Ectodermal cell (in vitro differentiated cells): ENCODE data around the gene VIPR2.

ENCODE experiments used
- H3K27ac ChIP-seq: 2 replicates; pipeline ENCODE4 v1.7.0; 2013; ENCODE audit warnings: mild to moderate bottlenecking, low read depth, low read length; ENCODE audit not compliant: insufficient read depth, poor library complexity, severe bottlenecking
- H3K27me3 ChIP-seq: 2 replicates; pipeline ENCODE4 v1.7.0; 2013; ENCODE audit warnings: mild to moderate bottlenecking, low read length; ENCODE audit not compliant: insufficient read depth, control insufficient read depth, poor library complexity, severe bottlenecking
- H3K36me3 ChIP-seq: one replicate; pipeline ENCODE4 v1.7.0; 2013; ENCODE audit warnings: low read length; ENCODE audit not compliant: control insufficient read depth, insufficient read depth
- H3K4me1 ChIP-seq: one replicate; pipeline ENCODE4 v1.7.0; 2013; ENCODE audit warnings: low read length; ENCODE audit not compliant: control insufficient read depth, insufficient read depth
- H3K4me3 ChIP-seq: 2 replicates; pipeline ENCODE4 v1.7.0; 2013; ENCODE audit warnings: low read depth, low read length, control low read depth; ENCODE audit not compliant: insufficient read depth
- H3K9me3 ChIP-seq: 2 replicates; pipeline ENCODE4 v1.7.0; 2013; ENCODE audit warnings: mild to moderate bottlenecking, low read length, moderate library complexity; ENCODE audit not compliant: control insufficient read depth
- WGBS, 2 experiments: methylation state at CpG; one replicate each; pipeline ENCODE4 v1.1.7; 2013; ENCODE audit warnings: missing lambda C conversion rate in 2 of 2; 5-methylcytosine and 5-hydroxymethylcytosine counted together

Gene VIPR2

DNA sequence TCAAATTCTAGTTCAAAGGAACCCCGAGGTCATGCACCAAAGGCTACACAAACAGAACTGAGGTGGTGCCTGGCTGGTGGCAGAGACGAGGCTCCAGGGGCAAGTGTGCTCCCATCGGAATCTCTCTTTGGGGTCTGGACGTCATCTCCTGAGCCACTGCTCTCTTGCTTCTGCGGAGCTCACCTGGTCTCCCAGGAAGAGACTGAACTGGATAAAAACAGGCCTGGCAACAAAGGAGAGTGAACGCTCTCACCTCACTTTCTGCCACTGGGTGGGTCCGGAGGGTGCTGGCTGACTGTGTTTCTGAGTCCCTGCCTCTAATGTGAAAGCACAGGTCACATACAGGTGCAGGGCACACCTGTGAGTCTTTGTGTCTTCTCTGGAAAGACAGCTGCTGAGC is 22.4 kb downstream of the VIPR2 start:
- H3K9me3 ChIP-seq: peaks cover 2% of the 10 kb centered on the region
- no peaks in the 10 kb centered on the region for H3K36me3 ChIP-seq
- H3K27ac ChIP-seq: no peak overlapping the region
- no peaks in the 10 kb centered on the region for H3K27me3 ChIP-seq
- H3K4me3 ChIP-seq: no peak overlapping the region
- 84 to 90% methylated on average over 7 of the region's 7 CpGs for WGBS, 2 experiments
- H3K4me1 ChIP-seq: peaks cover 4% of the 10 kb centered on the region

DNA sequence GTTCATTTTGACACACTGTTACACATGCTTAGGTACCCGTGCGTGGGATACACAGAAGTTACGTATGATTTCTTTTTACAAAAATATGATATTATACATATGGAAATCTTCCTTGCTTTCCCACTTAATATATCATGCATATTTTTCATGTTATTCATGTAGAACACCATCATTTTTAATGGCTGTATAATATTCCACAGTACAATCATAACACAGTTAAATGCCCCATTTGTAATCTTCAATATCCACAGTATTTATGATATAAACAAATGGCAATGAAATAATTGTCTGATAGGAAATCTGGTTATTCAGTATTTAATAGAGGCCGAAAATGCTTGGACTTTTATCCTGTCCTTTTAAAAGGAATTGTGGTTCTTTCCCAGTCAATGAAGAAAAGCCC is 23.2 kb downstream of the VIPR2 start:
- peaks cover 2% of the 10 kb centered on the region for H3K9me3 ChIP-seq
- no peaks in the 10 kb centered on the region for H3K36me3 ChIP-seq
- no peak overlapping the region for H3K4me3 ChIP-seq
- no peaks in the 10 kb centered on the region for H3K27me3 ChIP-seq
- 84 to 95% methylated on average over 1 to 3 of the region's 4 CpGs for WGBS, 2 experiments
- H3K4me1 ChIP-seq: peaks cover 4% of the 10 kb centered on the region
- H3K27ac ChIP-seq: no peak overlapping the region

DNA sequence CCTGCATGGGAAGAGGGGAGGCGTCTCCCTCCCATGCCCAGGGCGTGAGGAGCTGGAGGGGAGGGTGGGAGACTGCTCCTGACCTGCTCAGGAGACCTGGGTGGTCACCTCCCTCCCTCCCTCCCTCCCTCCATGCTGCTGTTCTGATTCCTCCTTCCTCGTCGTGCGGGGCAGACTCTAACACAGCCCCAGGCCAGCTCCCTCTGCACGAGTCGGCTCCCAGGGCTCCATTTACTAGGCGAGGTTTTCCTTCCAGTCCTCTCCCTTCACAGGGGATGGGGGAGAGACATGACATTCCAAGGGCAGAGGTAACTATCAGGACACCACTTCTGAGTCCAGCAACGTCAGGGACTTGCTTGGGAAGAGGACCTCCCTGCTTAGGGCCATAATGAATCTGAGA is 23.6 kb downstream of the VIPR2 start:
- no peak overlapping the region for H3K27ac ChIP-seq
- 76 to 81% methylated on average over 9 of the region's 9 CpGs for WGBS, 2 experiments

DNA sequence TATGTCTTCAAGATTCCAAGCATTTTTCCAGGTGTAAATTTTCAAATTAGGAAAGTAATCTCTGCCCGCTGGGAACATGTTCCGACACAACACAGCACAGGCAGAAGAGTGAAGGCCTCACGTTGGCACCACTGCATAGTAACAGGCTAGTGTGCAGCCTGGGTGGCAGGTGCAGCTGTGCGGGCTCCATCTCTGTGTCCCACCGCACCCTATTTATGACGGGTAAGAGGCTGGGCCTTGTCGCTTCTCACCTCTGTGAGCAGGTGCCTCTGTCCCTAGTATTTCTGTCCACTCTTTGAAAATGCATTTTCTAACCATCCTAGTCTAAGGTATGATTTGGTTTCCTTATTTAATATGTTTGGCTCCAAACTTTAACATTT is 24.1 kb downstream of the VIPR2 start:
- H3K27ac ChIP-seq: no peak overlapping the region
- peaks cover 2% of the 10 kb centered on the region for H3K9me3 ChIP-seq
- H3K4me3 ChIP-seq: no peak overlapping the region
- 87 to 89% methylated on average over 7 of the region's 7 CpGs for WGBS, 2 experiments
- H3K27me3 ChIP-seq: no peaks in the 10 kb centered on the region
- H3K4me1 ChIP-seq: peaks cover 4% of the 10 kb centered on the region
- H3K36me3 ChIP-seq: no peaks in the 10 kb centered on the region

More for the DNA sequence above, 23.6 kb downstream of the VIPR2 start:
- no peaks in the 10 kb centered on the region for H3K36me3 ChIP-seq
- no peaks in the 10 kb centered on the region for H3K27me3 ChIP-seq
- no peak overlapping the region for H3K4me3 ChIP-seq
- H3K4me1 ChIP-seq: peaks cover 4% of the 10 kb centered on the region
- H3K9me3 ChIP-seq: peaks cover 2% of the 10 kb centered on the region

DNA sequence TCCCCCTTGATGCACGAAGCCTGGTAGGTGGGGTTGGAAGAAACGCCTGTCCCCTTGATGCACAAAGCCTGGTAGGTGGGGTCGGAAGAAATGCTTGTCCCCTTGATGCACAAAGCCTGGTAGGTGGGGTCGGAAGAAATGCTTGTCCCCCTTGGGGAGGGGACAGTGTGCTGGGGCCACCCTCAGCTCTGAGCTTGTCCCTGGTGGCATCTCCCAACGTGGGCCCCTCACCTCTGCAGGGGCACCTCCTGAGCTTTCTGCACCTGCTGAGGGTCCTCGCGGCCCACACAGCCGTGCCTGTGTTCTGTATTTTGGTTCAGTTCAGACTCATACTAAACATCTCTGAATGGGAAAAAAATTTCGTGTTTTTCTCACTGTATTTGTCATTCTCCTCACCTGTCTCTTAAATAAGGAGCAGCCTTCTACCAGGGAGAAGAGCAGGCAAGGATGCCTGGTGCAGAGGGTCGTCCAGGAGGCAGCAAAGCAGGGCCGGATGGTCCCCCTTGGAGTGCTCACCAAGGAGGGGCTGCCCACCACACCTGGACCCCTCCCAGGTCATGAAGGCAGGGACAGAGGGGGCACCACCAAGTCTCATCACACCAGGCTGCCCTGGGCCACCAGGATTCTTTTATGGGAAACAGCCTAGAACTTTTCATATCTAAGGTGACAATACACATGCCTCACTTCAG is 24.7 kb downstream of the VIPR2 start:
- WGBS, 2 experiments: 84 to 88% methylated on average over 11 of the region's 11 CpGs

DNA sequence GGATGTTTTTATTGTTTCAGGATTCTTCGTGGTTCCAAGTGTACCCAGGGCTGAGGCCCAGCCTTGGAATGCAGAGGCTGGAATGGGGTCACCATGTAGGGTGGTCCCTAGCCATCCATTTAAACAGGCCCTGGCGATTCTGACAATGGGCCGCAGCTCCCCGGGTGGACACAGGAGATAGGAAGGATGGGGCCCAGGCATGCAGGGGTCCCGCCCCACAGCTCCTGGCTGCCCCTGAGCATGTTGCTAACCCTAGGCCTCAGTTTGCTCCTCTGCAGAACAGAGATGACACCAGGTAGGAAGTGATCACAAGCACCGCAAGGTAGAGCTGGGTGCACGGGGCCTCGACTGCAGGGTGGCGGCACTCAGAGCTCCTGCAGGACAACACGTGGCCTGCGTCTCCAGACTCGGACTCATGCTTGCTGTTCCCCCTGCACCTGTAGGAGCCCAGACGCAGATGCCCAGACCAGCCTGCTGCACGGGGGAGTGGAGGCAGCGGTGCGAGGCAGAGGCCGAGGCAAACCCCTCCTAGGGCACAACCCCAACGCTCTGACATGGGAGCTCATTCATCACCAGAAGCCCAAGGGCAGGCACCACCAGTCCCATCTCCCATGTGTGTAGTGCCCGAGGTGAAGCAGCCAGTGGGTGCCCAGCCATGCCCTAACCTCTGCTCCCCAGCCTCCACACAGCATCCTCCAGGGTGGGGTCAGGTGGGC is 25.5 kb downstream of the VIPR2 start:
- Histone ChIP-seq H3K36me3 (no peaks in the 10 kb centered on the region), H3K9me3 (peaks cover 2% of the 10 kb centered on the region), H3K27me3 (no peaks in the 10 kb centered on the region), H3K4me1 (peaks cover 5% of the 10 kb centered on the region), H3K27ac (no peak overlapping the region), H3K4me3 (no peak overlapping the region)
- 92% methylated on average over 19 of the region's 19 CpGs for WGBS, 2 experiments

More for the DNA sequence above, 24.7 kb downstream of the VIPR2 start:
- Histone ChIP-seq H3K4me1 (peaks cover 4% of the 10 kb centered on the region), H3K27me3 (no peaks in the 10 kb centered on the region), H3K4me3 (no peak overlapping the region), H3K36me3 (no peaks in the 10 kb centered on the region), H3K27ac (no peak overlapping the region), H3K9me3 (peaks cover 2% of the 10 kb centered on the region)

DNA sequence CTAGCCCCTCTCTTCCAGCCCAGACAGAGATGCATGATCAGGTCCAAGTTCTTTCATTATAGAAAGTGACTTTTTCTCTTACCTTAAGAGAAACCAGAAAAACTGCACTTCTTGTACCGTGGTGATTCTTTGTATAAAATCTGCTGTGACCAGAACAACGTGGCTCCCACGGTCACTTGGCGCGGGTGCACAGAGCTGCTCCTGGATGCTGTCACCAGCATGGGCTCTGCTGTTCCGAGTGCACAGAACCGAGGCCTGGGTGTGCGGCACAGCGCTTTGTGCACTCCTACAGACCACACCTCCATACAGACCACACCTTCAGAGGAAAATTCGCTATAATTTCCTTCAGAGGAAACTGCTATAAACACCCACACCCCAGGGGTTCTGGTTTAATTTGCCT is 26.0 kb downstream of the VIPR2 start:
- Histone ChIP-seq H3K4me3 (no peak overlapping the region), H3K27me3 (no peaks in the 10 kb centered on the region), H3K27ac (no peak overlapping the region), H3K9me3 (peaks cover 2% of the 10 kb centered on the region), H3K36me3 (no peaks in the 10 kb centered on the region), H3K4me1 (peaks cover 9% of the 10 kb centered on the region)
- WGBS, 2 experiments: 90 to 95% methylated on average over 9 to 10 of the region's 10 CpGs

DNA sequence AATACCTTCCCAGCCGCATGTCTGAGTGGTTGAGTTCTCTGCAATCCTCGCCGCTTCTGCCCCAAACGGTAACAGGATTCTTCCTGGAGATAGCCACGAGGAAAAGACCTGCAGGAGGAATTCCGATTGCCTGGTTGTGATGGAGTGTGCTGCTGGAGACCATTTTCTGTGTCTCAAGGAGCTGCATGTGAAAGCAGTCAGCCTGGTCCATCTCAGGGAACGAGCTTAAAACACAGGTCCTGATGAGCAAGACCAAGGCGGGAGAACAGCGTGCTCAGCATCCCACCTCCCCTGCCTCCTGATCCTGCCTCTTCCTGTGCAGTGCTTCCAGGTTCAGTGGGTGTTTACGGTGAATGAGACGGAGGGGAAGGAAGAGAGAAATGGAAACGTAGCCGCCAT is 26.5 kb downstream of the VIPR2 start:
- Histone ChIP-seq H3K27ac (no peak overlapping the region), H3K27me3 (no peaks in the 10 kb centered on the region), H3K4me1 (peaks cover 13% of the 10 kb centered on the region), H3K9me3 (peaks cover 2% of the 10 kb centered on the region), H3K36me3 (no peaks in the 10 kb centered on the region), H3K4me3 (no peak overlapping the region)
- 88 to 89% methylated on average over 13 of the region's 13 CpGs for WGBS, 2 experiments

DNA sequence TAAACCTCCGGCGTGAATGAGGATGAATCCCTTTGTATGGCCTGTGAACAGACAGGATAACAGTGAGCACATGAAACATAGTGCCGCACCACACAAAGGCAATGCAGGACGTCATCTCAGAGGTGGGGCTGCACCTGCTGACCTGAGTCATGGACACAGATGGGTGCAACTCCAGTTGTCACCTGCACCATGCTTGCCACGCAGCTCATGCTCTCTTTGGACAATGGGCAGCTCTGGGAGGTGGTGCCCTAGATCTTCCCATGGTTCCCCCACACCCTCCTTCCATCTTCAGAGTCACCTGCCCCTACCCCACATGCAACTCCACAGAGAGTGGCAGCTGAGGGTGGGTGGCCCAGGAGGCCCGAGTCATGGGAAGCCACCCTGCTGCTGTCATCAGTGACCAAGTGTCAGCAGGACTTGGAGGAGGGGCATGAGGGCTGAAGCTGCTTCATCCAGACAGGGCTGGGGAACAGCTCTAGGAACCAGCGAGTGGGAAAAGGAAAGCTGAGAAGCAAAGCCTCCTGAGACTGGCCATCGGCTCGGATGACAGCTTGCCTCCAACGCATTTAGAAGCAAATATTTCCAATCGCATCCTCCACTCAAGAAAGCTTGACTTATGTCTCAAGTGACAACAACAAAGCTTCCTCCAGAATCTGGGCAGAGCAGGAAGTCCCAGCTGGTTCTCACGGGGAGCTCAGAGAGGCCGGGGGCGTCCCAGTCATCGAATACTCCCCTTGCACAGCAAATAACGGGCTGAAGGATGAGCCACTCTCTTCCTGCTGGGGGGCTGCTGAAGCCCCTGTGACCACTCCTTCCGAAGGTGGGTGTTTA is 27.1 kb downstream of the VIPR2 start:
- H3K27ac ChIP-seq: no peak overlapping the region
- WGBS, 2 experiments: 80% methylated on average over 17 of the region's 17 CpGs
- peaks cover 19% of the 10 kb centered on the region for H3K4me1 ChIP-seq
- H3K4me3 ChIP-seq: no peak overlapping the region
- peaks cover 2% of the 10 kb centered on the region for H3K9me3 ChIP-seq
- no peaks in the 10 kb centered on the region for H3K36me3 ChIP-seq
- no peaks in the 10 kb centered on the region for H3K27me3 ChIP-seq
